IPS-18c (cell line): Measurements from ENCODE around the gene KDM6A.
"Not testable (repeated sequence)": the region's sequence is repeated elsewhere in the genome, so short reads cannot be mapped to it uniquely, and the experiment has no call there.

Experiments
- H3K4me3 ChIP-seq: 2 replicates; pipeline ENCODE4 v1.7.0; 2013; ENCODE audit warnings: low read depth, mild to moderate bottlenecking, low read length, moderate library complexity; ENCODE audit not compliant: insufficient read depth
- H3K9me3 ChIP-seq: one replicate; pipeline ENCODE4 v1.6.1; 2013; ENCODE audit warnings: mild to moderate bottlenecking, low read length, moderate library complexity; ENCODE audit not compliant: control insufficient read depth, insufficient read depth

KDM6A gene

GRCh38 chrX:44946771-44947170 lies 73.8 kb downstream of the KDM6A start:
- peaks cover 4% of the 10 kb centered on the region for H3K9me3 ChIP-seq
- no peak overlapping the region for H3K4me3 ChIP-seq

- H3K9me3 ChIP-seq: peaks cover 4% of the 10 kb centered on the region
- no peak overlapping the region for H3K4me3 ChIP-seq
These were observed 75.0 kb downstream of the KDM6A start for GRCh38 chrX:44947995-44948394.

- no peak overlapping the region for H3K4me3 ChIP-seq
These were observed 75.4 kb downstream of the KDM6A start for GRCh38 chrX:44948406-44948805.

GRCh38 chrX:44949125-44949524 lies 76.1 kb downstream of the KDM6A start:
- no peak overlapping the region for H3K4me3 ChIP-seq
- peaks cover 4% of the 10 kb centered on the region for H3K9me3 ChIP-seq

More at GRCh38 chrX:44948406-44948805, 75.4 kb downstream of the KDM6A start:
- peaks cover 4% of the 10 kb centered on the region for H3K9me3 ChIP-seq

GRCh38 chrX:44950471-44951366 lies 77.7 kb downstream of the KDM6A start:
- H3K9me3 ChIP-seq, H3K4me3 ChIP-seq: not testable (repeated sequence)

GRCh38 chrX:44951572-44952067 lies 78.6 kb downstream of the KDM6A start:
- Histone ChIP-seq H3K4me3 (peak overlapping the region; percentile 39), H3K9me3 (peaks cover 2% of the 10 kb centered on the region)

- Histone ChIP-seq H3K9me3 (peaks cover 2% of the 10 kb centered on the region), H3K4me3 (peak overlapping the region; percentile 39; the same call in 1 of the 2 replicates)
These were observed 79.5 kb downstream of the KDM6A start for GRCh38 chrX:44952329-44953027.

- peaks cover under 1% of the 10 kb centered on the region for H3K9me3 ChIP-seq
- no peak overlapping the region for H3K4me3 ChIP-seq
These were observed 80.9 kb downstream of the KDM6A start for GRCh38 chrX:44953734-44954502.

GRCh38 chrX:44954562-44954961 lies 81.6 kb downstream of the KDM6A start:
- Histone ChIP-seq H3K9me3 (peaks cover 2% of the 10 kb centered on the region), H3K4me3 (no peak overlapping the region)

- Histone ChIP-seq H3K9me3 (peaks cover 2% of the 10 kb centered on the region), H3K4me3 (no peak overlapping the region)
These were observed 84.9 kb downstream of the KDM6A start for GRCh38 chrX:44957848-44958247.

GRCh38 chrX:44958480-44958879 lies 85.5 kb downstream of the KDM6A start:
- Histone ChIP-seq H3K4me3 (no peak overlapping the region), H3K9me3 (peaks cover 2% of the 10 kb centered on the region)

GRCh38 chrX:44961817-44962607 lies 89.0 kb downstream of the KDM6A start:
- Histone ChIP-seq H3K4me3 (no peak overlapping the region), H3K9me3 (peaks cover 2% of the 10 kb centered on the region)

GRCh38 chrX:44962944-44963343 lies 90.0 kb downstream of the KDM6A start:
- peaks cover 2% of the 10 kb centered on the region for H3K9me3 ChIP-seq
- no peak overlapping the region for H3K4me3 ChIP-seq

- no peak overlapping the region for H3K4me3 ChIP-seq
- peaks cover 6% of the 10 kb centered on the region for H3K9me3 ChIP-seq
These were observed 94.2 kb downstream of the KDM6A start for GRCh38 chrX:44967221-44967620.

- no peak overlapping the region for H3K4me3 ChIP-seq
- H3K9me3 ChIP-seq: peaks cover 6% of the 10 kb centered on the region
These were observed 97.7 kb downstream of the KDM6A start for GRCh38 chrX:44970709-44971108.

- H3K4me3 ChIP-seq: no peak overlapping the region
- peaks cover 6% of the 10 kb centered on the region for H3K9me3 ChIP-seq
These were observed 98.7 kb downstream of the KDM6A start for GRCh38 chrX:44971674-44972073.

GRCh38 chrX:44972132-44972531 lies 99.1 kb downstream of the KDM6A start:
- H3K4me3 ChIP-seq: no peak overlapping the region
- H3K9me3 ChIP-seq: peaks cover 7% of the 10 kb centered on the region
